ENCODE data around the gene GANAB. TPM values are rescaled to one million over a fixed set of nuclear protein-coding genes. Genes with fewer than 3 reads are reported as not detected.

GANAB gene
- 222 and 365 TPM in 2 replicates for total RNA-seq

GRCh38 chr11:62645946-62646824 lies at the start of gene GANAB:
Gene GANAB (minus strand): TSS chr11:62646613. CDS start chr11:62646599, 14 bp downstream.

GRCh38 chr11:62689421-62690183 lies 43.2 kb upstream of the GANAB start, which contains the start of gene LRRN4CL:
Gene LRRN4CL (minus strand): TSS chr11:62689530. CDS start chr11:62688508, 1,022 bp downstream.

GRCh38 chr11:62678770-62679696 lies 32.6 kb upstream of the GANAB start, which contains the start of gene UBXN1:
Gene UBXN1 (minus strand): TSS chr11:62679073. CDS start chr11:62678923, 150 bp downstream.

GRCh38 chr11:62671608-62672389 lies 25.4 kb upstream of the GANAB start, which contains the start of the genes LBHD1 and UQCC3:
Gene LBHD1 (minus strand): TSS chr11:62672267. CDS start chr11:62670031, 2,236 bp downstream.
Gene UQCC3 (plus strand): TSS chr11:62671673. CDS start chr11:62671746, 73 bp downstream.

GRCh38 chr11:62665075-62665598 lies 18.7 kb upstream of the GANAB start, which contains the start of the genes C11orf98 and CSKMT:
Gene C11orf98 (minus strand): TSS chr11:62665210. CDS start chr11:62665169, 41 bp downstream.
Gene CSKMT (plus strand): TSS chr11:62665312. CDS start chr11:62665880, 568 bp downstream.

GRCh38 chr11:62621567-62622470 lies 24.6 kb downstream of the GANAB start, which contains the start of gene B3GAT3:
Gene B3GAT3 (minus strand): TSS chr11:62621986. CDS start chr11:62621947, 39 bp downstream.

GRCh38 chr11:62612366-62613290 lies 33.8 kb downstream of the GANAB start, which contains the start of the genes EML3 and ROM1:
Gene EML3 (minus strand): TSS chr11:62612775. CDS start chr11:62612457, 318 bp downstream.
Gene ROM1 (plus strand): TSS chr11:62613257. CDS start chr11:62613282, 25 bp downstream.

GRCh38 chr11:62601372-62602140 lies 44.9 kb downstream of the GANAB start, which contains the start of gene MTA2:
Gene MTA2 (minus strand): TSS chr11:62601865. CDS start chr11:62601450, 415 bp downstream.

GRCh38 chr11:62591448-62592145 lies 54.8 kb downstream of the GANAB start, which contains the start of gene TUT1:
Gene TUT1 (minus strand): TSS chr11:62591523. CDS start chr11:62591485, 38 bp downstream.

Small RNA genes lying within 50 kb of the gene (small RNA-seq; reads per million reads assigned to genes)
- gene AP001458.1 (ENCODE audit: low replicate concordance) (not detected), gene SNORA57 (ENCODE audit: low replicate concordance) (not detected)

Other genes starting within 250 kb of the GANAB start
- not detected in 2 replicates for gene SCGB1A1, start 227.6 kb downstream of the GANAB start, total RNA-seq
- 206 and 490 TPM in 2 replicates for gene AHNAK, start 99.8 kb downstream of the GANAB start, total RNA-seq
- 914 and 1,622 TPM in 2 replicates for gene EEF1G, start 72.7 kb downstream of the GANAB start, total RNA-seq
- gene TUT1, start 55.1 kb downstream of the GANAB start, total RNA-seq = 7.4 and 8.4 TPM in 2 replicates
- gene MTA2, start 44.7 kb downstream of the GANAB start, total RNA-seq = 82.7 and 179 TPM in 2 replicates
- gene EML3, start 33.8 kb downstream of the GANAB start, total RNA-seq = 17.9 and 20.3 TPM in 2 replicates
- 1.3 and 4.6 TPM in 2 replicates for gene ROM1, start 33.4 kb downstream of the GANAB start, total RNA-seq
- gene B3GAT3, start 24.6 kb downstream of the GANAB start, total RNA-seq = 34.6 and 47.0 TPM in 2 replicates
- gene INTS5, start 6.7 kb upstream of the GANAB start, total RNA-seq = 19.0 and 38.4 TPM in 2 replicates
- gene C11orf98, start 18.6 kb upstream of the GANAB start, total RNA-seq = 19.9 and 31.8 TPM in 2 replicates
- gene CSKMT, start 18.7 kb upstream of the GANAB start, total RNA-seq = 5.3 and 10.0 TPM in 2 replicates
- 4.6 and 7.6 TPM in 2 replicates for gene UQCC3, start 25.1 kb upstream of the GANAB start, total RNA-seq
- gene LBHD1, start 25.7 kb upstream of the GANAB start, total RNA-seq = 5.2 and 5.5 TPM in 2 replicates
- gene UBXN1, start 32.5 kb upstream of the GANAB start, total RNA-seq = 62.4 and 230 TPM in 2 replicates
- 3.7 and 4.7 TPM in 2 replicates for gene LRRN4CL, start 42.9 kb upstream of the GANAB start, total RNA-seq
- 42.2 and 63.7 TPM in 2 replicates for gene BSCL2, start 60.8 kb upstream of the GANAB start, total RNA-seq
- gene GNG3, start 61.1 kb upstream of the GANAB start, total RNA-seq = not detected in 2 replicates
- 7.0 and 16.3 TPM in 2 replicates for gene HNRNPUL2, start 80.8 kb upstream of the GANAB start, total RNA-seq
- gene TTC9C, start 81.9 kb upstream of the GANAB start, total RNA-seq = 39.8 and 49.1 TPM in 2 replicates
- 15.1 and 18.3 TPM in 2 replicates for gene ZBTB3, start 107.5 kb upstream of the GANAB start, total RNA-seq
- gene POLR2G, start 115.0 kb upstream of the GANAB start, total RNA-seq = 54.0 and 56.0 TPM in 2 replicates
- 19.3 and 29.5 TPM in 2 replicates for gene TAF6L, start 124.8 kb upstream of the GANAB start, total RNA-seq
- gene TMEM179B, start 140.8 kb upstream of the GANAB start, total RNA-seq = 42.2 and 50.7 TPM in 2 replicates
- 11.2 and 21.0 TPM in 2 replicates for gene TMEM223, start 145.4 kb upstream of the GANAB start, total RNA-seq
- gene NXF1, start 158.8 kb upstream of the GANAB start, total RNA-seq = 35.2 and 49.5 TPM in 2 replicates
- gene STX5, start 185.4 kb upstream of the GANAB start, total RNA-seq = 48.7 and 70.2 TPM in 2 replicates
- not detected in 2 replicates for gene TEX54, start 186.2 kb upstream of the GANAB start, total RNA-seq
- 44.6 and 56.4 TPM in 2 replicates for gene WDR74, start 193.0 kb upstream of the GANAB start, total RNA-seq
- gene SLC3A2, start 234.3 kb upstream of the GANAB start, total RNA-seq = 160 and 906 TPM in 2 replicates